GM19395 (cell line): ENCODE results near the gene TMOD1.
"Not testable (repeated sequence)": the region's sequence is repeated elsewhere in the genome, so short reads cannot be mapped to it uniquely, and the experiment has no call there.

Experiments
- ATAC-seq: cut with Tn5 transposase; IDR thresholded peaks from one replicate; pipeline ENCODE4 v1.9.1; 2021; ENCODE audit warnings: mild to moderate bottlenecking, moderate library complexity; ENCODE audit not compliant: unreplicated experiment

The TMOD1 gene

GRCh38 chr9:97586909-97587308, 85.4 kb downstream of the TMOD1 start:
- ATAC-seq, result not testable (repeated sequence)

- no peak for ATAC-seq
Observed at GRCh38 chr9:97591535-97591934, 90.1 kb downstream of the TMOD1 start.

GRCh38 chr9:97592126-97592525, 90.7 kb downstream of the TMOD1 start:
- ATAC-seq, result no peak

GRCh38 chr9:97593960-97594359, 92.5 kb downstream of the TMOD1 start:
- no peak for ATAC-seq

- ATAC-seq, result no peak
Observed at GRCh38 chr9:97594381-97594921, 93.0 kb downstream of the TMOD1 start.

GRCh38 chr9:97596906-97597305, 95.4 kb downstream of the TMOD1 start:
- no peak for ATAC-seq

- peak; percentile 92 for ATAC-seq
Observed at GRCh38 chr9:97598461-97599288, 97.2 kb downstream of the TMOD1 start.

- no peak for ATAC-seq
Observed at GRCh38 chr9:97599314-97599846, 97.9 kb downstream of the TMOD1 start.

GRCh38 chr9:97600531-97601227, 99.2 kb downstream of the TMOD1 start:
- ATAC-seq, result no peak

- no peak for ATAC-seq
Observed at GRCh38 chr9:97601228-97601898, 99.9 kb downstream of the TMOD1 start.

- ATAC-seq, result no peak
Observed at GRCh38 chr9:97602430-97602829, 101.0 kb downstream of the TMOD1 start.

- ATAC-seq, result no peak
Observed at GRCh38 chr9:97604901-97605645, 103.6 kb downstream of the TMOD1 start.

GRCh38 chr9:97615439-97616072, 114.1 kb downstream of the TMOD1 start:
- ATAC-seq, result no peak

- peak; percentile 68 for ATAC-seq
Observed at GRCh38 chr9:97617939-97618416, 116.5 kb downstream of the TMOD1 start.

GRCh38 chr9:97620063-97620462, 118.6 kb downstream of the TMOD1 start:
- ATAC-seq, result not testable (repeated sequence)

GRCh38 chr9:97622483-97622882, 121.0 kb downstream of the TMOD1 start:
- not testable (repeated sequence) for ATAC-seq

GRCh38 chr9:97623946-97624345, 122.5 kb downstream of the TMOD1 start:
- ATAC-seq, result no peak

- no peak for ATAC-seq
Observed at GRCh38 chr9:97625620-97626019, 124.2 kb downstream of the TMOD1 start.

- ATAC-seq, result no peak
Observed at GRCh38 chr9:97627624-97628023, 126.2 kb downstream of the TMOD1 start.

- no peak for ATAC-seq
Observed at GRCh38 chr9:97628668-97629067, 127.2 kb downstream of the TMOD1 start.
